Endothelial cell of umbilical vein (primary cell): Measurements from ENCODE around the gene IPO11. TPM values are rescaled to one million over a fixed set of nuclear protein-coding genes. Genes with fewer than 3 reads are reported as not detected.

Source experiments
- BruUV-seq: library from RNA; stranded (reverse); fragments of 400-500 nt; replicated peaks from 2 replicates; lab custom pipeline; 2021; lab: Mats Ljungman, UMichigan
- CTCF ChIA-PET: fragments of 300-600, 350-600 bp; sonication (Branson Sonifier 250); formaldehyde crosslinking; loops from one replicate; lab custom pipeline; 2021; ENCODE audit warnings: antibody characterized with exemption, inconsistent platforms; lab: Charles Lee
- POLR2A ChIA-PET: fragments of 300-600, 350-600 bp; sonication (Branson Sonifier 250); formaldehyde crosslinking; loops from one replicate; lab custom pipeline; 2021; ENCODE audit warnings: antibody characterized with exemption, inconsistent platforms; lab: Charles Lee
- DNase-seq: peaks from one replicate; pipeline ENCODE4 v3.0.0-alpha.2; 2011; ENCODE audit warnings: low read depth, low spot score
- FAIRE-seq: peaks from 2 replicates; lab custom pipeline; 2011; peaks lifted over from hg19 to GRCh38; lab: Jason Lieb, UNC
- H2AFZ ChIP-seq: 2 replicates; pipeline ENCODE4 v1.6.0; 2012; ENCODE audit warnings: low read depth, low read length, control low read depth, inconsistent platforms
- H3K27ac ChIP-seq: 2 replicates; pipeline ENCODE4 v1.5.1; 2011; ENCODE audit warnings: low read depth, mild to moderate bottlenecking, control low read depth, low read length, moderate library complexity; ENCODE audit not compliant: insufficient read depth
- H3K27me3 ChIP-seq, 2 experiments: 2 replicates each; pipeline versions ENCODE4 v1.6.0 to v1.6.1; 2011; ENCODE audit warnings: low read length in 2 of 2, mixed read lengths in 1 of 2; ENCODE audit not compliant: control insufficient read depth in 2 of 2, insufficient read depth in 2 of 2
- H3K36me3 ChIP-seq, 2 experiments: 2 replicates in 1 of 2; 3 replicates in 1 of 2; pipeline ENCODE4 v1.5.1; 2011; ENCODE audit warnings: low read length in 2 of 2, mild to moderate bottlenecking in 1 of 2, moderate library complexity in 1 of 2; ENCODE audit not compliant: control insufficient read depth in 2 of 2, insufficient read depth in 2 of 2; ENCODE audit errors: extremely low read depth in 1 of 2
- H3K4me1 ChIP-seq: 3 replicates; pipeline ENCODE4 v1.5.1; 2011; ENCODE audit warnings: mild to moderate bottlenecking, low read length; ENCODE audit not compliant: control insufficient read depth, insufficient read depth; ENCODE audit errors: extremely low read depth
- H3K4me2 ChIP-seq: 2 replicates; pipeline ENCODE4 v1.6.1; 2011; ENCODE audit warnings: low read length, control low read depth, mixed read lengths; ENCODE audit not compliant: insufficient read depth
- H3K4me3 ChIP-seq, 3 experiments: fragments of 200-600 bp in 1 of 3; sonication (generic), shearing (Covaris generic) in 1 of 3; replicated peaks in 1 of 3; 2 replicates each; pipeline ENCODE4 v1.5.1; 2011 to 2016; ENCODE audit warnings: control low read depth in 3 of 3, low read length in 3 of 3, mild to moderate bottlenecking in 2 of 3, inconsistent platforms in 1 of 3, low read depth in 1 of 3, moderate library complexity in 1 of 3; ENCODE audit not compliant: insufficient read depth in 1 of 3
- H3K79me2 ChIP-seq: 2 replicates; pipeline ENCODE4 v1.6.0; 2012; ENCODE audit warnings: low read length, inconsistent platforms; ENCODE audit not compliant: control insufficient read depth, insufficient read depth
- H3K9ac ChIP-seq: replicated peaks from 2 replicates; pipeline ENCODE3; 2011; ENCODE audit warnings: low read length, control low read depth; ENCODE audit not compliant: insufficient read depth; ENCODE audit errors: extremely low read depth
- H3K9me1 ChIP-seq: replicated peaks from 3 replicates; pipeline ENCODE4 v1.6.0; 2011; ENCODE audit warnings: mild to moderate bottlenecking, low read length; ENCODE audit not compliant: control insufficient read depth, insufficient read depth; ENCODE audit errors: extremely low read depth
- H3K9me3 ChIP-seq: replicated peaks from 2 replicates; pipeline ENCODE4 v1.5.1; 2012; ENCODE audit warnings: low read length, inconsistent platforms; ENCODE audit not compliant: control insufficient read depth, insufficient read depth
- H4K20me1 ChIP-seq: replicated peaks from 2 replicates; pipeline ENCODE3; 2011; ENCODE audit warnings: mild to moderate bottlenecking, low read length; ENCODE audit not compliant: control insufficient read depth, insufficient read depth; ENCODE audit errors: extremely low read depth
- CTCF ChIP-seq, 2 donors: IDR thresholded peaks; 1 replicate in 1 of 2; 2 replicates in 1 of 2; pipeline ENCODE4 v1.5.1; 2011; ENCODE audit warnings: low read length in 2 of 2, mild to moderate bottlenecking in 2 of 2, moderate library complexity in 2 of 2, control low read depth in 1 of 2, inconsistent platforms in 1 of 2, low read depth in 1 of 2; ENCODE audit not compliant: insufficient read depth in 1 of 2; ENCODE audit errors: extremely low read depth in 1 of 2
- EZH2 ChIP-seq: IDR thresholded peaks from 2 replicates; pipeline ENCODE4 v1.6.1; 2012; ENCODE audit warnings: borderline replicate concordance, low read depth, mild to moderate bottlenecking, moderate library complexity, low read length, inconsistent platforms; ENCODE audit not compliant: severe bottlenecking
- FOS ChIP-seq: IDR thresholded peaks from 2 replicates; pipeline ENCODE4 v1.6.1; 2011; ENCODE audit warnings: mild to moderate bottlenecking, low read length, moderate library complexity, borderline replicate concordance; ENCODE audit not compliant: insufficient read depth
- GATA2 ChIP-seq: IDR thresholded peaks from 2 replicates; pipeline ENCODE4 v1.7.0; 2011; ENCODE audit warnings: low read depth, mild to moderate bottlenecking, moderate library complexity, mixed read lengths, low read length; ENCODE audit not compliant: insufficient read length, insufficient read depth
- JUN ChIP-seq: IDR thresholded peaks from 2 replicates; pipeline ENCODE4 v1.6.1; 2011; ENCODE audit warnings: borderline replicate concordance, low read depth; ENCODE audit not compliant: insufficient read length, insufficient read depth
- MAX ChIP-seq: IDR thresholded peaks from 2 replicates; pipeline ENCODE4 v1.6.1; 2011; ENCODE audit not compliant: insufficient read depth, insufficient read length
- MYC ChIP-seq: IDR thresholded peaks from one replicate; pipeline ENCODE4 v1.6.1; 2011; ENCODE audit warnings: mild to moderate bottlenecking, low read depth, low read length
- POLR2A ChIP-seq: IDR thresholded peaks from 2 replicates; pipeline ENCODE4 v1.6.1; 2012; ENCODE audit warnings: low read depth, mild to moderate bottlenecking, control low read depth, low read length
- POLR2AphosphoS5 ChIP-seq: IDR thresholded peaks from 2 replicates; pipeline ENCODE4 v1.6.1; 2012; ENCODE audit warnings: low read depth, mild to moderate bottlenecking, control low read depth, low read length, moderate library complexity; ENCODE audit not compliant: insufficient read depth
- dilution Hi-C: fragments of 300-500 bp; cut with MboI; formaldehyde crosslinking; loops from one replicate; pipeline ENCODE4 v1.15.0; 2019; ENCODE audit warnings: low sequenced_read_pairs; ENCODE audit not compliant: extremely low pct_ligation_motif_present
- intact Hi-C: fragments of 100-400 bp; cut with micrococcal nuclease; formaldehyde crosslinking; loops from one replicate; pipeline ENCODE4 v1.10.0; 2022
- polyA plus RNA-seq, 4 experiments: library from polyadenylated mRNA; depleted of rRNA in 3 of 4; stranded (reverse) in 3 of 4; unstranded in 1 of 4; fragments of >200 nt; gene quantifications; 2 replicates each; pipeline versions ENCODE4 v1.2.1 to v1.2.3, GENCODE V29; 2011 to 2012; ENCODE audit warnings: missing spikeins in 1 of 4
- total RNA-seq: library from RNA; stranded (reverse); gene quantifications from 2 replicates; pipeline ENCODE4 v1.2.3, GENCODE V29; 2021

IPO11 gene
- total and polyA plus RNA-seq, 2 donors (not counting 3 experiments of a cell fraction or from before 2014, with no cell fraction given), result 38.5 to 80.9 TPM

- Histone ChIP-seq H2AFZ (no peak overlapping the region), H3K36me3 (peaks cover 6 to 13% of the 10 kb centered on the region in 2 experiments), H3K4me2 (no peak overlapping the region), H3K4me1 (peaks cover 14% of the 10 kb centered on the region), H3K9me3 (no peaks in the 10 kb centered on the region), H3K9me1 (no peaks in the 10 kb centered on the region), H3K9ac (no peak overlapping the region), H3K27me3 (no peaks in the 10 kb centered on the region), H3K27ac (no peak overlapping the region), H3K4me3 (no peak overlapping the region), H3K79me2 (peaks cover 42% of the 10 kb centered on the region), H4K20me1 (no peaks in the 10 kb centered on the region)
- ChIA-PET POLR2A (no interaction called here), CTCF (no interaction called here)
- no peak for TF ChIP-seq EZH2
- TF ChIP-seq POLR2AphosphoS5, result no peak
- TF ChIP-seq MYC, result no peak
- no peak for TF ChIP-seq FOS
- TF ChIP-seq POLR2A, result no peak
- no peak for TF ChIP-seq MAX
- TF ChIP-seq GATA2, result no peak
- dilution Hi-C loops, result no loop called here
- DNase-seq, result no peak
- intact Hi-C loops, result no loop called here
- FAIRE-seq, result no peak
- BruUV-seq, result no TSS peak
Measured at GRCh38 chr5:62594364-62594984, 181.9 kb downstream of the IPO11 start.

GRCh38 chr5:62596096-62596495, 183.5 kb downstream of the IPO11 start:
- no peak for DNase-seq
- H3K27ac ChIP-seq, result no peak overlapping the region
- peaks cover 47% of the 10 kb centered on the region for H3K79me2 ChIP-seq
- peaks cover 16% of the 10 kb centered on the region for H3K4me1 ChIP-seq
- dilution Hi-C loops (no loop called here), intact Hi-C loops (no loop called here)
- H2AFZ ChIP-seq, result no peak overlapping the region
- no peak overlapping the region for H3K4me2 ChIP-seq
- ChIA-PET CTCF (interaction anchor here (1.9 kb wide), 1 partner anchor 136 kb away, joined by 9 read pairs; no protein-coding TSS in a partner anchor), POLR2A (interaction anchor here (0.7 kb wide), 1 partner anchor 79 kb away, joined by 4 read pairs; no protein-coding TSS in a partner anchor)
- peaks cover 3% of the 10 kb centered on the region for H4K20me1 ChIP-seq
- H3K9me3 ChIP-seq, result no peaks in the 10 kb centered on the region
- H3K9ac ChIP-seq, result no peak overlapping the region
- H3K9me1 ChIP-seq, result no peaks in the 10 kb centered on the region
- FAIRE-seq, result no peak
- peaks cover 6 to 13% of the 10 kb centered on the region in 2 experiments for H3K36me3 ChIP-seq
- BruUV-seq, result no TSS peak
- no peak overlapping the region for H3K4me3 ChIP-seq
- no peak for TF ChIP-seq JUN
- no peak for TF ChIP-seq GATA2
- no peak for TF ChIP-seq MAX
- no peak for TF ChIP-seq MYC
- no peak for TF ChIP-seq EZH2
- TF ChIP-seq POLR2A, result no peak
- no peak for TF ChIP-seq POLR2AphosphoS5
- no peak for TF ChIP-seq CTCF (IDR thresholded peaks at IDR 0.05; ENCODE audit: extremely low read depth in 1 of 2, insufficient read depth in 1 of 2, low read depth in 1 of 2, low read length in 2 of 2)
- TF ChIP-seq FOS, result no peak
- H3K27me3 ChIP-seq, result no peaks in the 10 kb centered on the region
